Liver (tissue), 9 donors: Measurements from ENCODE around the gene TNS3. TPM values are rescaled to one million over a fixed set of nuclear protein-coding genes. Genes with fewer than 3 reads are reported as not detected.

Experiments used
- DNase-seq: peaks from one replicate; pipeline ENCODE4 v3.0.0-alpha.2; 2017; ENCODE audit warnings: low spot score
- H3K27ac ChIP-seq, 2 donors: one replicate each; pipeline ENCODE4 v1.7.0; 2013; ENCODE audit warnings: inconsistent platforms in 2 of 2, low read length in 2 of 2, control low read depth in 1 of 2, low read depth in 1 of 2, mild to moderate bottlenecking in 1 of 2
- H3K27me3 ChIP-seq, 4 donors: one replicate each; pipeline versions ENCODE4 v1.6.1 to v1.7.0; 2013; ENCODE audit warnings: low read length in 3 of 4, inconsistent platforms in 1 of 4, mild to moderate bottlenecking in 1 of 4, moderate library complexity in 1 of 4; ENCODE audit not compliant: control insufficient read depth in 4 of 4, insufficient read depth in 4 of 4
- H3K36me3 ChIP-seq, 4 donors: one replicate each; pipeline versions ENCODE4 v1.6.1 to v1.7.0; 2013; ENCODE audit warnings: low read length in 3 of 4, mild to moderate bottlenecking in 3 of 4, low read depth in 1 of 4, moderate library complexity in 1 of 4; ENCODE audit not compliant: control insufficient read depth in 4 of 4, insufficient read depth in 3 of 4
- H3K4me1 ChIP-seq, 4 donors: one replicate each; pipeline versions ENCODE4 v1.6.1 to v1.7.0; 2013; ENCODE audit warnings: low read length in 3 of 4, mild to moderate bottlenecking in 3 of 4, moderate library complexity in 1 of 4; ENCODE audit not compliant: control insufficient read depth in 4 of 4, insufficient read depth in 4 of 4
- H3K4me3 ChIP-seq, 3 donors: one replicate each; pipeline versions ENCODE4 v1.6.1 to v1.7.0; 2013; ENCODE audit warnings: low read length in 3 of 3, control low read depth in 1 of 3, low read depth in 1 of 3, mild to moderate bottlenecking in 1 of 3
- H3K9ac ChIP-seq, 2 donors: one replicate each; pipeline ENCODE4 v1.7.0; 2013; ENCODE audit warnings: low read length in 2 of 2, mild to moderate bottlenecking in 2 of 2, moderate library complexity in 2 of 2, control low read depth in 1 of 2, low read depth in 1 of 2
- H3K9me3 ChIP-seq, 4 donors: one replicate each; pipeline versions ENCODE4 v1.6.1 to v1.7.0; 2013; ENCODE audit warnings: low read length in 3 of 4; ENCODE audit not compliant: control insufficient read depth in 4 of 4
- ATF3 ChIP-seq: IDR thresholded peaks from 2 replicates; pipeline ENCODE4 v1.6.1; 2016; ENCODE audit warnings: antibody characterized with exemption
- CTCF ChIP-seq: fragments of 150-350 bp; IDR thresholded peaks from 2 replicates; pipeline ENCODE4 v1.5.1; 2017; ENCODE audit warnings: improper control_type of control experiment, low read depth, low read length; ENCODE audit not compliant: missing input control
- FOXA1 ChIP-seq: IDR thresholded peaks from 2 replicates; pipeline ENCODE4 v1.6.1; 2016; ENCODE audit warnings: antibody characterized with exemption
- FOXA2 ChIP-seq: IDR thresholded peaks from 2 replicates; pipeline ENCODE4 v1.6.1; 2016; ENCODE audit warnings: antibody characterized with exemption
- GABPA ChIP-seq, 2 donors: IDR thresholded peaks in 1 of 2; conservative IDR thresholded peaks in 1 of 2; 2 replicates each; pipeline ENCODE4 v1.6.1; 2016; ENCODE audit warnings: antibody characterized with exemption in 2 of 2, mild to moderate bottlenecking in 1 of 2, moderate library complexity in 1 of 2
- HNF4A ChIP-seq, 2 donors: conservative IDR thresholded peaks; 2 replicates each; pipeline ENCODE4 v1.6.1; 2016; ENCODE audit warnings: antibody characterized with exemption in 2 of 2, mild to moderate bottlenecking in 2 of 2
- JUND ChIP-seq, 2 donors: IDR thresholded peaks; 2 replicates each; pipeline ENCODE4 v1.6.1; 2016; ENCODE audit warnings: antibody characterized with exemption in 2 of 2
- MAX ChIP-seq: IDR thresholded peaks from 2 replicates; pipeline ENCODE4 v1.6.1; 2016; ENCODE audit warnings: antibody characterized with exemption
- NR2F2 ChIP-seq: IDR thresholded peaks from 2 replicates; pipeline ENCODE4 v1.6.1; 2016; ENCODE audit warnings: antibody characterized with exemption
- REST ChIP-seq: IDR thresholded peaks from 2 replicates; pipeline ENCODE4 v1.6.1; 2016; ENCODE audit warnings: antibody characterized with exemption, mild to moderate bottlenecking
- RXRA ChIP-seq, 2 donors: IDR thresholded peaks; 2 replicates each; pipeline ENCODE4 v1.6.1; 2017 to 2018; ENCODE audit warnings: antibody characterized with exemption in 2 of 2, mild to moderate bottlenecking in 1 of 2
- SP1 ChIP-seq: IDR thresholded peaks from 2 replicates; pipeline ENCODE4 v1.6.1; 2018; ENCODE audit warnings: antibody characterized with exemption, mild to moderate bottlenecking
- TAF1 ChIP-seq: conservative IDR thresholded peaks from 2 replicates; pipeline ENCODE4 v1.6.1; 2016; ENCODE audit warnings: antibody characterized with exemption, mild to moderate bottlenecking
- YY1 ChIP-seq: IDR thresholded peaks from 2 replicates; pipeline ENCODE4 v1.6.1; 2016; ENCODE audit warnings: antibody characterized with exemption, mild to moderate bottlenecking
- ZBTB33 ChIP-seq: IDR thresholded peaks from 2 replicates; pipeline ENCODE4 v1.6.1; 2016; ENCODE audit warnings: antibody characterized with exemption
- WGBS: extraction: QIAGEN DNeasy Blood & Tissue Kit; methylation state at CpG from one replicate; pipeline ENCODE4 v1.1.7; 2013; 5-methylcytosine and 5-hydroxymethylcytosine counted together
- polyA plus RNA-seq, 2 donors: library from polyadenylated mRNA; stranded (reverse) in 1 of 2; unstranded in 1 of 2; fragments of 200-250 nt in 1 of 2; fragments of >200 nt in 1 of 2; fragmentation: Nextera tagmentation in 1 of 2; extraction: Ambion mirVana in 1 of 2; gene quantifications; one replicate each; pipeline versions ENCODE4 v1.2.1 to v1.2.3, GENCODE V29; 2013 to 2015
- total RNA-seq, 2 donors: library from RNA; depleted of rRNA; stranded (reverse); fragments of >200 nt; gene quantifications; one replicate each; pipeline ENCODE4 v1.2.3, GENCODE V29; 2014
- donor health status: healthy.
- donor health status: healthy.
- donor health status: healthy.
- donor health status: healthy.
- donor health status: healthy.

The TNS3 gene
- total and polyA plus RNA-seq, 4 donors = 16.8 to 100 (median 29.5) TPM

DNA sequence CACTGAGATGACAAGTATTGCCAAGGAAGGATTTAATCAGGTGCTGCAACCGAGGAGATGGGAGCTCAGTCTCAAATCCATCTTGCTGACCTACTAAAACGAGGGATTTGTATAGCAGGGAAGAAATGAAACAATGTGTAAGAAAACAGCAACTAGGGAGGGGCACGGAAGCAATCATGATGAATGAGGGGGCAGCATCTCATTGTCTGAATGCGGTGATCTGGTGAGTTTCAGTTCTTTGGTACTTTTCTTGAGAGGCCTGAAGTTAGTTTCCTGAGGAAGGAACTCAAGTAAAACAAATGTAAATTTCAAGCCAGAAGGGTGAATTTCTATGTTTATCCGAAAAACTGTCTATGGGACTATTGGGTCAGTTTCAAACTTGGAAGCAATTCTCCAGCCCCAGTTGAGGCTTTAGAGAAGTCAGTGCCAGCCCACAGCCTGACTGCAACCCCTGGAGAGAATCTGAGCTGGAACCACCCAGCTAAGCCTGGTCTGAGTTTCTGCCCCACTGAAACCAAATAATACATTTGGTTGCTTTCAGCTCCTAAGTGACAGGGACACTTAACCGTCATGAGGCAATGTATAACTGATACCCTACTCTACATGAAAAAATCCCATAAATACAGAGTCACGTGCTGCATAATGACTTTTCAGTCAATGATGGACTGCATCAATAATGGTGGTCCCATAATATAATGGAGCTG, 45.8 kb upstream of the TNS3 start:
- no peak overlapping the region for H3K9ac ChIP-seq

More for the DNA sequence above, 45.8 kb upstream of the TNS3 start:
- Histone ChIP-seq H3K4me1 (peaks cover 0 to 7% (median 1%) of the 10 kb centered on the region in 4 donors), H3K27ac (no peak overlapping the region), H3K27me3 (no peaks in the 10 kb centered on the region), H3K36me3 (no peaks in the 10 kb centered on the region), H3K4me3 (no peak overlapping the region), H3K9me3 (no peaks in the 10 kb centered on the region)
- WGBS = 77% methylated on average over 7 of the region's 7 CpGs
- TF ChIP-seq FOXA1 (no peak), SP1 (no peak), TAF1 (no peak), MAX (no peak), ATF3 (no peak), REST (no peak), HNF4A (conservative IDR thresholded peaks at IDR 0.05) (no peak), GABPA (IDR thresholded peaks at IDR 0.05 in 1 of 2, conservative IDR thresholded peaks at IDR 0.05 in 1 of 2) (no peak), FOXA2 (no peak), ZBTB33 (no peak), RXRA (IDR thresholded peaks at IDR 0.05) (no peak), CTCF (no peak), JUND (IDR thresholded peaks at IDR 0.05) (no peak), YY1 (no peak), NR2F2 (no peak)
- no peak for DNase-seq
